GM13976 (cell line): ENCODE data around the gene SPINK8.

Experiments used
- DNase-seq: peaks from one replicate; pipeline ENCODE4 v3.0.0; 2012; ENCODE audit warnings: low spot score
- in situ Hi-C: fragments of 300-500 bp; cut with MboI; formaldehyde crosslinking; loops from one replicate; pipeline ENCODE4 v1.12.0; 2022; ENCODE audit warnings: low sequenced_read_pairs, mixed read lengths, inconsistent platforms; ENCODE audit not compliant: unreplicated experiment
- TF ChIP-seq, protein P1 (sequence below): IDR thresholded peaks from 2 replicates; pipeline ENCODE4 v1.5.1; 2012; ENCODE audit warnings: borderline replicate concordance, mild to moderate bottlenecking; ENCODE audit not compliant: insufficient read depth; ENCODE audit errors: extremely low read depth, missing control alignments, control extremely low read depth

SPINK8 gene

DNA sequence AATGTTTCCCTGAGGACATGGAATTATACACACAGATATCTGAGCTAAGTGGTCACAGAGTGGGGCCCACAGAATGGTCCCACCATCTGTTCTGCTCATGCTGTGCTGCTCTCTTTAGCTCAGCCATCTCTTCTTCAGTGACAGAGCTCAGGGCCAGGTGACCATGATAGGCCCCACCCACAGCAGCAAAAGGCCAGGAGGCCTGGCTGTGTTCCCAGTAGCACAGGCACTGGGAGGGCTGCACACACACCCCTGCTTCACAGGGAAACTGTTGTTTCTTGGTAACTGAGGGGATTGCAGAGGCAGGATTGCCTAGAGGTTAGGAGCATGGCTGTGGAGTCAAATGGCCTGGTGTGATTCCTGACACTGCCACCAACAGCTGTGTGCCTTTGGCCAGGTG is 33.7 kb upstream of the SPINK8 start:
- in situ Hi-C loops = no loop called here
- DNase-seq = no peak
- TF ChIP-seq, protein P1, sequence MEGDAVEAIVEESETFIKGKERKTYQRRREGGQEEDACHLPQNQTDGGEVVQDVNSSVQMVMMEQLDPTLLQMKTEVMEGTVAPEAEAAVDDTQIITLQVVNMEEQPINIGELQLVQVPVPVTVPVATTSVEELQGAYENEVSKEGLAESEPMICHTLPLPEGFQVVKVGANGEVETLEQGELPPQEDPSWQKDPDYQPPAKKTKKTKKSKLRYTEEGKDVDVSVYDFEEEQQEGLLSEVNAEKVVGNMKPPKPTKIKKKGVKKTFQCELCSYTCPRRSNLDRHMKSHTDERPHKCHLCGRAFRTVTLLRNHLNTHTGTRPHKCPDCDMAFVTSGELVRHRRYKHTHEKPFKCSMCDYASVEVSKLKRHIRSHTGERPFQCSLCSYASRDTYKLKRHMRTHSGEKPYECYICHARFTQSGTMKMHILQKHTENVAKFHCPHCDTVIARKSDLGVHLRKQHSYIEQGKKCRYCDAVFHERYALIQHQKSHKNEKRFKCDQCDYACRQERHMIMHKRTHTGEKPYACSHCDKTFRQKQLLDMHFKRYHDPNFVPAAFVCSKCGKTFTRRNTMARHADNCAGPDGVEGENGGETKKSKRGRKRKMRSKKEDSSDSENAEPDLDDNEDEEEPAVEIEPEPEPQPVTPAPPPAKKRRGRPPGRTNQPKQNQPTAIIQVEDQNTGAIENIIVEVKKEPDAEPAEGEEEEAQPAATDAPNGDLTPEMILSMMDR = no peak

DNA sequence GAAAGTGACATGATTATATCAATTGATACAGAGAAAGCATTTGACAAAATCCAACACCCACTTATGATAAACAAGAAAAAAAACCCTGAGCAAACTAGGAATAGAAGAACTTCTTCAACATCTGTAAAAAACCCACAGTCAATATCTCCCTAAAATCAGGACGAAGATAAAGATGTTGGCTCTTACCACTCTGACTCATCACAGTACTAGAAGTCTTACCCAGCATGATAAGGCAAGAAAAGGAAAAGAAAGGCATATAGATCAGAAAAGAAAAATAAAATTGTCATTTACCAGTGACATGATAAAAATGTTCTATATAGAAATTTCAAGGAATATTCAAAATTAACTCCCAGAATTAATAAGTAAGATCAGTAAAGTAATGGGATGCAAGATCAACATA is 31.4 kb upstream of the SPINK8 start:
- DNase-seq = no peak
- in situ Hi-C loops = no loop called here
- TF ChIP-seq, protein P1 = no peak

DNA sequence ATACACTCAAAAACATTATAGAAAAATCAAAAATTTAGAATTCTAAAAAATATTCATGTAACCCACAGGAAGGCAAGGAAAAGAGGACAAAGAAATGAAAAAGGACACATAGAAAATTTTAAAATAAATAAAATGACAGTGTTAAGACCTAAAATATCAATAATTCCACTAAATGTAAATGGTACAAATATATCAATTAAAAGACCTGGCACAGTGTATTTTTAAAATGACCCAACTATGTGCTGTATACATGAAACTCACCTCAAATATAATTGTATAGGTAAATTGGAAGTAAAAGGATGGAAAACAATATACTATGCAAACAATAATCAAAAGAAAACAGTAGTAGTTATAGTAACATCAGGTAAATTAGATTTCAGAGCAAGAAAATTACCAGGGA is 28.5 kb upstream of the SPINK8 start:
- in situ Hi-C loops = no loop called here
- no peak for DNase-seq
- TF ChIP-seq, protein P1 = no peak

DNA sequence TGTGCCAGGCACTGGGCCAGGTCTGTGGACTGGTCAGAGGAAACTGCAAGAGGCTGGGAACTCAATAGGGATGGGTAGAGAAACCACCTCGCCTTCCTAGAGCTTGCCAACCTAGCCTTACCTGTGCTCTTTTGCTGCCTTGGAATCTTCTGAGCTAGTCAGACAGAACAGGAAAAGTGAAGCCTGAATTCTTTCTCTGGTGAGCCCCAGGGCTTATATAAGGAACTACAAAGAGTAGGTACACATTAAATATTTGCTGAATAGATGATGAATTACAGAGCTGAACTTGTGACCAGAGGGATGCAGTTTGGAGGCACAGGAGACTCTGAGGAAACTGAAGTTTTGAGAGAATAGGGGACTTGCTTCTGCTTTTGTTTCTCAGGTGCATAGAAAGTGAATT is 23.0 kb upstream of the SPINK8 start:
- TF ChIP-seq, protein P1 = no peak
- in situ Hi-C loops = no loop called here
- no peak for DNase-seq

DNA sequence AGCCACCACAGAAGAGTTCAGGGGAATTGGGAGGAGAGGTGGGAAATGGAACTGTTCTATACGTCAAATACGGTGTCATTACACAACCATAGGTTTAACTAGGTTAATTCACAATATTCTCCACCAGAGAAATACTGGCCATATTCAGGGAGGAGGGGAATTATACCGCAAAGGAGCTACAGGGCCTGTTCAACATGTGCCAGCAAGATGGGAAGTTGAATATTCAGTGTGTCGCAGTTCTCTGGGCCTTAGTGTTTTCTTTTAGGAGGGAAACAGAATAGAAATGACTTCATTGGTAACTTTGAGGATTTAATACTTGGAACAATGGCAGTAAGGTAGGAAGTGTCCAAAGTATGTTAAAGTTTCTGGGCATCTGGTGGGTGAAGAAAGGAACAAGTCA is 20.5 kb upstream of the SPINK8 start:
- TF ChIP-seq, protein P1 = no peak
- in situ Hi-C loops = no loop called here
- no peak for DNase-seq

DNA sequence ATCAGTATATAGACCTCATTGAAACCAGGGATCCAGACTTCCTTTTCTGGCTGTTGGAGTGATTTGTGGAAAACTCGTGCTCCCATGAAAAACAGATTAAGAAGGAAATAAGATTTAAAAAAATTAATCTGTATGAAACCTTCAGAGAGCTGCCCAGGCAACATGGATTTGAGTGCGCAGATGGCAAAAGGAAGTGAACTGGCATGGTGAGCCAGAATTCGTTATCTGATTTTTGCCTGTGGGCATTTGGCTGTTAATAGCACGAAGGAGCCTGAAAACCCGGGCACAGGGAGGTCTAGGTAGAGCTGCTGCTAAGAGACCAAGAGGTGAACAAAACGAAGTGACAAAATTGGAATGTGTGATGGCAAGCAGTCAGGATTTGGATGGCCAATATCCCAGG is 19.1 kb upstream of the SPINK8 start:
- TF ChIP-seq, protein P1 = no peak
- in situ Hi-C loops = no loop called here
- no peak for DNase-seq

DNA sequence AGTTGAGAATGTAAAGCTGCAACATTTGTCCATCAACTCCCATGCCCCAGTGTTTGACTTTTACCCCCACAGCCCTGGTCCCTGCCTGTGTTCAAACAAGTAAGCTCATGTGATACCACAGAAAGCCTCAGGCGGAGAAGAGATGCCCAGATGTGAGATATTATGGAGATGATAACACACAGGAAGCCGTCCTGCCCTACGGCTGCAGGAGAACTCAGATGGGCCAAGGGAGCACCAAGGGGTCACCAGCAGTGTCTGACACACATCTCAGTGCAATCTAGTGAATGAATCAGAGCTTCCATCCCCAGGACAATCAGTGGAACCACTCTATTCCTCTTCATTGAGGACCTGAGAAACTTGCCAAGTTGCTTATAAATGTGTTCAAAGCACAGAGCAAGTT is 14.0 kb upstream of the SPINK8 start:
- TF ChIP-seq, protein P1 = no peak
- DNase-seq = no peak
- in situ Hi-C loops = no loop called here
